AG08395 (cell line): Measurements from ENCODE around the gene NEMP1.
A peak's percentile ranks its signal among the peaks of the same experiment; 100 is the strongest.
"Not testable (repeated sequence)": the region's sequence is repeated elsewhere in the genome, so short reads cannot be mapped to it uniquely, and the experiment has no call there.

Source experiments
- DNase-seq: peaks from one replicate; pipeline ENCODE4 v3.0.0; 2012; ENCODE audit warnings: mixed read lengths, low spot score

The NEMP1 gene

GRCh38 chr12:57090924-57091637 lies 12.5 kb upstream of the NEMP1 start:
- peak; percentile 40 for DNase-seq

- DNase-seq = no peak
These were observed 11.9 kb upstream of the NEMP1 start for GRCh38 chr12:57090490-57090889.

GRCh38 chr12:57089271-57090245 lies 11.0 kb upstream of the NEMP1 start:
- no peak for DNase-seq

- peak; percentile 94 for DNase-seq
These were observed 10.0 kb upstream of the NEMP1 start, which contains the start of gene NAB2 for GRCh38 chr12:57088354-57089270. Gene NAB2 (plus strand): TSS chr12:57089114. CDS start chr12:57089272, 158 bp downstream.

- DNase-seq = peak; percentile 78
These were observed 9.2 kb upstream of the NEMP1 start for GRCh38 chr12:57087691-57088353.

- DNase-seq = peak; percentile 87
These were observed 8.6 kb upstream of the NEMP1 start for GRCh38 chr12:57087010-57087690.

GRCh38 chr12:57086493-57087009 lies 8.0 kb upstream of the NEMP1 start:
- DNase-seq = peak; percentile 52

- no peak for DNase-seq
These were observed 7.5 kb upstream of the NEMP1 start for GRCh38 chr12:57085999-57086492.

GRCh38 chr12:57080855-57081254 lies 2.3 kb upstream of the NEMP1 start:
- DNase-seq = no peak

- DNase-seq = no peak
These were observed 1.2 kb upstream of the NEMP1 start for GRCh38 chr12:57079821-57080220.

GRCh38 chr12:57073566-57074450 lies 4.8 kb downstream of the NEMP1 start:
- DNase-seq = not testable (repeated sequence)

- DNase-seq = no peak
These were observed 5.9 kb downstream of the NEMP1 start for GRCh38 chr12:57072661-57073060.

- peak; percentile 74 for DNase-seq
These were observed 9.1 kb downstream of the NEMP1 start for GRCh38 chr12:57069523-57069922.

GRCh38 chr12:57066245-57066644 lies 12.3 kb downstream of the NEMP1 start:
- no peak for DNase-seq

GRCh38 chr12:57063991-57064685 lies 14.5 kb downstream of the NEMP1 start:
- no peak for DNase-seq

GRCh38 chr12:57058454-57058853 lies 20.1 kb downstream of the NEMP1 start:
- no peak for DNase-seq

GRCh38 chr12:57057067-57057751 lies 21.4 kb downstream of the NEMP1 start:
- no peak for DNase-seq

GRCh38 chr12:57055824-57056223 lies 22.8 kb downstream of the NEMP1 start:
- DNase-seq = no peak
